Measurements from ENCODE around the gene RBM20. TPM values are rescaled to one million over a fixed set of nuclear protein-coding genes. Genes with fewer than 3 reads are reported as not detected.
"Not testable (repeated sequence)": the region's sequence is repeated elsewhere in the genome, so short reads cannot be mapped to it uniquely, and the experiment has no call there.

Gene RBM20
- total RNA-seq, 1 donor from 2014 or later: 4.6 TPM

DNA sequence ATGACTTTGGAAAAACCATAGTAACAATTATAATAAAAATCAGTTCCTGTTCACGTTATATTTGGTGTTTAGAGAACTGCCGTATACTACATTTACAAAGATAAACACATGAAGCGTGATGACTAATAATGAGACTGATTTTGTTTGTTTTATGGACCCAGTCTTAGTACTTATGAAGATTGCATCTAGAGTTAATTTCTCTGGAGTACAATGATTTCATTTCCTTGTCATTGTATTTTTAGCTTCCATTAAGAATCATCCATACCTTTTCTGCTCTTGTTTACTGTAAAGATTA is 2.9 kb downstream of the RBM20 start:
- DNase-seq (ENCODE audit: low spot score): no peak

DNA sequence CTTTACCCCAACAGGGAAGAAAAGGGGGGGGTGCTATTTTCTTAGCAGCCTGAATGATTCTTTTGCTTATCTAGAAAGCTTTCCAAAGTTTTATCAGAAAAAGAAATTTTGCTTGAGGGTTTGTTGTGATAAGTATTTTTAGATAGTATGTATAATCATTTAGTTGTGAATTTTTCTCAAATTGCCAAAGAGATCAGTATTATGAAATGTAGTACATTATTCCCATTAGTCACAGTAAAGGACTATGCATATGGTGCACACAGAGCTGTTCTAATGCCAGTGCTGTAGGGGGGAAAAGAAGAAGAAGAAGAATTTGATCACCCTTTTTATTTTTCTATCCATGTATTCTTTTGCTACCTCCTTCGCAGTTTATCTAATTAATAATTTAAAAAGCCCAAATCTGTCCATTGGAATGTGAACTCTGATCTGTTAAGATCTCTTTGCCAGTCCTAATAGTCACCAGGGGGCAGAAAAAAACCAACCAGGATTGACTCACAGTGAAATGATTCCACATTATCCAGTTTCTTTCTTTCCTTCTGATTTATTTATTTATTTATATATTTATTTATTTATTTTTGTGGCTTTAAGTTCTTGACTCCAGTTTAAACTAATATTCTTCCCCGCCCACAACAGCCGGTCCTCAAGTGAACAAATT is 4.7 kb downstream of the RBM20 start:
- no peak for DNase-seq (ENCODE audit: low spot score)

DNA sequence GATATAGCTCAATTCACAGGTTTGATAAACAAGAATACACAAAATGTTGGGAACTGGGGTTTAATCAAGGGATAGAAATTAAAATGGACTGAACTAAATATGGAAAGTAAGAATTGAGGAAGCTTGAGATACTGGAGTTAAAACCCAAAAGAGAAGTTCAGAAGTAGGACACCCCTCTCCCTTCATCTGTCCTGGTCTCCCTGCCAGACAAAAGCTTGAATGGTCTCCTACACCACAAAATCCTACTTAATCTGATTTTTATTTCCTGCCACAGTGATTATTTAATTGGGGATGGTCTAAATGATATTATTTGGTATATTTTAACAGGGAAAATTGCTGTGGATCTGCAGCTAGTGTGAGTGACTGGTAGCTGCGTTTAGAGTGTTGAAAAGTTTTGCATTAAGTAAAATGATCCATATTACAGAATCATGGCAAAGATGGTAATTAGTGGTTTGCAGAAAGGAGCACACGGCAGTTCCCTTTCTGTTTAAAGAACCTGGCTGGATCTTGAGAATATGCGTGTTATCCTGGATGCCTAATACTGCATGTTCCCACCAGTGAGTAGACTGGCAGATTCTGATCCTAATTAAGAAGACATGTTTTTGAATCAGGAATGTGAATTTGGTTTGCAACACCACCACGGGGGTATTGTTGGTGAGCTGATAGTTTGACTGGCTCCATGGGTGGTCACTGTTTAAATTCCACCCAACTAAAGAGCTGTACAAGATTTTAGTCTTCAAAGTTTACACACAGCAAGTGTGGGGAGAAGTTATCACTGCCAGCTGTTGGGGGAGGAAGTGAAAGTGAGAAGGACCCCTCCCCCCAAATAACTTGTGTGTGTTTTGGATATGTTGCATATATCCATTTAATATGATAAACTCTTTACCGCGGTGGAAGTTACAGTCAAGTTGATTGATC is 5.5 kb downstream of the RBM20 start:
- DNase-seq (ENCODE audit: low spot score): no peak

DNA sequence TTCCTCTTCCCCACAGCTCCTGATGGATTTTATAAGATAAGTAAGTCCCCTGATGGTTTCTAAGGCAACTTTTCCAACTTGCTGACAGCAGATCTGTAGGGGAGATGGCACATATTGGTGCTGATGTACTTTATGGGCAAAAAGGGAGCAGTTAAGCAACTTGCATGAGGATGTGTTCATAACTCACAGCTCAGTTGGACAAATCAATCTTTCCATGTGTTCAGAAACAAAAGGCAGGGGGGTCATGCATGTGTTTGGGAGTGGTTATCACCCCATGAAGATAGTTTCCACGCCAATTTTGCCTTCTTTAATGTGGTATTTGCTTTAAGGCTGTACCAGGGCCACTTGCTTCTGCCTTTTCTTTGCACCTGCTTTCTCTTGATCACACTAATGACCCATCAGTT is 6.1 kb downstream of the RBM20 start:
- no peak for DNase-seq (ENCODE audit: low spot score)

DNA sequence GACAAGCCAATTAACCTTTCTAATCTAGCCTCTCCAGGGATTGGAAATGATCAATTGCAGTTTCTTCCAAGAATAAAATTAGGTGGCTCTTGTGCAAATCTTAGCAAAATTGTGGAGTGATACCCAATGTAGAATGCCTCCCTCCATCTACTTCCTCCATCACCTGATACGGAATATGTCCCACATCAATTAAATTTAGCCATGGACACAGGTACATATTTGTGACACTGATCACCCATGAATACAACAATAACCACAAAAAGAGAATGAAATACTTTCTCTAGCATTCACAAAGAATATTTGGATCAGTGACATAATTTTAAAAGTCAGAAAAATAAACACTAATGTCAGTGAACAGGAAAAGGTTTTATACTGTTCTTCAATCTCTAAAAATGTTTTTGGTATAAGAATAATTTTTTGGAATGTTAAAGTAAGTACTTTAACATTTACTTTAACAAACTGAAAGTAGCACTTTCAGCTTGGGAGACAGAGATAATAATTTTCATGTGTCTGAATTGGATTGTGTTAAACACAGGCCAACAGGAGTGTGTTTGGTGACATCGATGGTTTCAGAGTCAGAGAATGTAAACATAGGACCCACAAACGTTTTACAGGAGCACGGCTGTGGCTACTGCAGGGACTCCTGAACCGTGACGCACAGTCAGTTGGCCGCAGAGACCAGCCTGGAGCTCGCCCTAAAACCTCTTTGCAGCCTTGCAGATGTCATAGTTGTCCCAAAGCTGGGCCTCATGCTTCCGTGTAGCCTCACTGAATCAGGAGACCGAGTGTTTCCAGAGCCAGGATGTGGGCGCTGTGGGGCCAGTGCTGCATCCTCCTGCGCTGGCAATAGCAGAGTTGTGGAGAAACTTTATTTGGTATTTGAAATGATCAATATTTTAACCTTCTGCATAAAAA is 7.2 kb downstream of the RBM20 start:
- DNase-seq (ENCODE audit: low spot score): no peak

DNA sequence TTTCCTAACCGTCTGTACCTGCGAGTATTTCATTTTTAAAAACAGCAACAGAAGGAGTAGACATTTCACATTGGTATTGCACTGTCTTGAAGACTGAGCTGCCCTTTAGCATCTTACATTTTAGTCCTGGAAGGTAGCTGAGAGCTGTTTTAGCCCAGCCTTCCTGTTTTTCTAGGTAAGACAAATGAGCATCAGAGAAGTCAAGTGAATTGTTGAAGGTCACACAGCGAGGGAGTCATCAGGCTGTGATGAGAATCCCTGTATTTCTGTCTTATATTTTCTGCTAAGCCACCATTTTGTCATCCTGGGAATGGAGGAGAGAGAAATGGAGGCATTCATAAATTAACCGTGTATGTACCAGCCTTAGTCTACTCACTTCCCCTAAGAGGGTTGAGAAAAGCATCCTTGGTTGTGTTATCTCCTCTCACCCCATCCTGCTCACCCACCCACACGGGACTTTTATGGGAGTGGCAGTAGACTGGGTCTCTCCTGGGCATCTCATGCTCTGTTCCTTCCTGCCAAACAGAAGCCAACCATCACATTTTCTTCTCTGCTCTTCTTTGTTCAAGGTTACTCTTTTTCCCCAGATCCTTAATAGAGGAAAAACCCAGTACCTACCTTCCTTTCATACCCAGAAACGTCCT is 8.5 kb downstream of the RBM20 start:
- DNase-seq (ENCODE audit: low spot score): no peak

DNA sequence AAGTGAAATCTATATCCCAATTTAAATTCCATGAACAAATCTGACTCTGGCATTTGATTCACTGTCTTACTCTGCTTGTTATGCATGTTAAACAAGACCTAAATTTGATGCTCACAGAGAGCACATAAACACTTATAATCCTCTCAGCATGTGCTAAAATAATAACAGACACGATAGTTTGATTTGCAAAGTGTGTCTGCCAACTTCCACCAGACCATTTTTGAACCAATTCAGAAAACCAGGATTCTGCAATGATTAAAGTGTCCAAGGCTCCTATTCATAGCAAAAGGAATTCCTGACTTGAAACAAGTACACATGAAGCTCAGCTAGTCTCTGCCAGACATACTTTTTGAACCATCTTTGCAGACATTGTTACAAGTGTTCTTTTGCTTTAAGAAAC is 11.2 kb downstream of the RBM20 start:
- no peak for DNase-seq (ENCODE audit: low spot score)

DNA sequence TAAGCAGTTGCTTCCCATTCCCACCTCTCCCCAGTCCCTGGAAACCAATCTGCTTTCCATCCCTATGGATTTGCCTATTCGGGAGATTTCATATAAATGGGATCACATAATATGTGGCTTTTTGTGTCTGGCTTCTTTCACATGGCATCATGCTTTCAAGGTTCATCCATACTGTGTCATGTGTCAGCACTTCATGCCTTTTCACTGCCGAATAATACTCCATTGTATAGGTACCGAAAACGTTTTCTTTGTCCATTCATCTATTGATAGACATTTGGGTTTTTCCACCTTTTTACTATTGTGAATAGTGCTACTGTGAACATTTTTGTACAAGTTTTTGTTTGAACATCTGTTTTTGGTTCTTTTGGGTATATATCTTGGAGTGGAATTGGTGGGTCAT is 12.5 kb downstream of the RBM20 start:
- DNase-seq (ENCODE audit: low spot score): no peak

DNA sequence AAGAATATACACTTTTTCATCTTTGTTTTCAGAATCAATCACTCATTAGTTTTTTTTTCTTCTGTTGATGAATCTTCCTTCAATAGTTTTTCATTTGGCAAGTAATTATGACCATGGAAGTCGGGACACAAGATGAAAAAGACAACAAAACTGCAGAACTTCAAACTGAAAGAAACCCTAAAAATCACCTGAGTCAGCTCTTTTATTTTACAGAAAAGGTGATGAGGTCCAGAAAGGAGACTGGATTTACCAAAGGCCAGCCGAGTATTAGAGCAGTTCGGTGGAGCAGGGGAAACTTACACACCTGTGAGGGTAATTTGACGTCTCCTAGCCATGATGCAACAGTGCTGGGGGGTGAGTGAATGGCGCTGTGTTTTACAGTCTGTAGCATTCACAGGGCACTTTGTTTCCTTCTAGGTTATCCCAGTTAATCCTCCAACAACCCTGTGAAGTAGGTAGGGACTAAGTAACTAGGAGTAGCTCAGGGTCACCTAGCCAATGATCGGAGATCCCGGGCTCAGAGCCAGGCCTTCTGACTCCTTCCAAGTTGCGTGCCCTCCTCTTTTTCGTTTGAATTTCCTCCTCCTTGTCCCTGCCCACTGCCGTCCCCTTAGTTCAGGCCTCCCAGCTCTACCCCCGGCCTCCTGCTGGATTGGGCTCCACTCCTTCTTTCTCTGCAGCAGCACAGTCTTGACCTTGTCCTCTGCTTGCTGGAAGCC is 14.0 kb downstream of the RBM20 start:
- DNase-seq (ENCODE audit: low spot score): no peak

DNA sequence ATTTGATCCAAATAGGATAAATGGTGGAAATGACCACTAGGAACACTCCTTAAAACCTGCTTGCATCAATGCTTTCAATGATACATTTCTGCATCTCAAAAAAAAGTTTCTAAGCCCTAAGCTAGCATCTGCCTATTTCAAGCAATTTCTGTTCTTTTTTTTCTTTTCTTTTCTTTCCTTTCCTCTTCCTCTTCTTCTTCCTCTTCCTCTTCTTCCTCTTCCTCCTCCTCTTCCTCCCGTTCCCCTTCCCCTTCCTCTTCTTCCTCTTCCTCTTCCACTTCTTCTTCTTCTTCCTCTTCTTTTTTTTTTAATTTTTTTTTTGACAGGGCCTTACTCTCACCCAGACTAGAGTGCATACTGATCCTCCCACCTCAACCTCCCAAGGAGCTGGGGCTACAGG is 15.4 kb downstream of the RBM20 start:
- no peak for DNase-seq (ENCODE audit: low spot score)

DNA sequence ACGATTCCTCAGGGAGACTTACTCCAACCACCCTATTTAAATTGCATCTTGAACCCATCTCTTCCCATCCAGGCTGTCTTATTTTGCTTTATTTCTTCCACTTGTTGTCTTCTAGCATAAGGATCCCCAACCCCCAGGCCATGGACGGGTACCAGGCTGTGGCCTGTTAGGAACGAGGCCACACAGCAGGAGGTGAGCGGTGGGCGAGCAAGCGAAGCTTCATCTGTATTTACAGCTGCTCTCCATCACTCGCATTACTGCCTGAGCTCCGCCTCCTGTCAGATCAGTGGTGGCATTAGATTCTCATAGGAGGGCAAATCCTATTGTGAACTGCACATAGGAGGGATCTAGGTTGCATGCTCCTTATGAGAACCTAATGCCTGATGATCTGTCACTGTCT is 16.2 kb downstream of the RBM20 start:
- DNase-seq (ENCODE audit: low spot score): not testable (repeated sequence)

DNA sequence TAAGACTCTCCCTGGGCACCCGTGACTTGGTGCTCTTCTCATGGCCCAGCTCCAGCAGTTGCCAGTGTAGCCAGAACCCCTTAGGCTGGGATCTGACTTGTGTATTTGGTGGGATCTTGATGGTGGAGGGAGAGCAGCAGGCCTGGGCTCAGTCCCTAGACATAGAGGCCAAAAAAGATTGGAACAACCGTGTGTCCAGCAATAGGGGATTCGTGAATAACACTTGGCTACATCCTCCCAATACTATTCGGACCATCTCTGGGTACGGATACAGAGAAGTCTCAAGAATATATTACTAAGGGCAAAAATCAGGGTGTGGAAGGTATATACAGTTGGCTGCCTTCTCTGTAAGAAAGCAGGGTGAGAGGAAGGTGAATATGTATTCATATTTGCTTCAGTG is 17.2 kb downstream of the RBM20 start:
- DNase-seq (ENCODE audit: low spot score): no peak

DNA sequence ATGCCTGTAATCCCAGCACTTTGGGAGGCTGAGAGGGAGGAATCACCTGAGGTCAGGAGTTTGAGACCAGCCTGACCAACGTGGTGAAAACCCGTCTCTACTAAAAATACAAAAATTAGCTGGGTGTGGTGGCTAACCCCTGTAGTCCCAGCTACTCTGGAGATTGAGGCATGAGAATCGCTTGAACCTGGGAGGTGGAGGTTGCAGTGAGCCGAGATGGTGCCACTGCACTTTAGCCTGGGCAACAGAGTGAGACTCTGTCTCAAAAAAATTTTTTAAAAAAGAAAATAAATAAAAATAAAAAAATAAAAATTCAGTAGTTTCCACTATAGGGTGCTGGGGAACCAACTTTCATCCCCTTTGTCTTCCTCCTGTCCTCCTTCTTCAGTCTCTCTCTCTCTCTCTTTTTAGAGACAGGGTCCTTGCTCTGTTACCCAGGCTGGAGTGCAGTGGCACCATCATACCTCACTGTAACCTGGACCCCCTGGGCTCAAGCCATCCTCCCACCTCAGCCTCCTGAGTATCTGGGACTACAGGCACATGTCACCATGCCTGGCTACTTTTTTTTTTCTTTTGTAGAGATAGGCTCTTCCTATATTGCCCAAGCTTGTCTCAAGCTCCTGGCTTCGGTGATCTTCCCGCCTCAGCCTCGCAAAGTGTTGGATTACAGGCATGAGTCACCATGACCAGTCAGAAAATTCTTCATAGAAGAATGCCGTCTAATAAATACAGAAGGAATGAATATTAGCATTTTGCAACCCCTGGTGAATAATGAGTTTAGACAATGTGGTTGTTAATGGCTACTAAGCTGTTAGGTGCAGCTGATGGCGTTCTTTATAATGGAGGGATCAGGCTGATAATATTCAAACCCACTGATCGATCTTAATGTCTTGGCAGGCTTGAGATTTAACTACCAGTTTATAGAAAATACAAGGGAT is 20.6 kb downstream of the RBM20 start:
- DNase-seq (ENCODE audit: low spot score): no peak

DNA sequence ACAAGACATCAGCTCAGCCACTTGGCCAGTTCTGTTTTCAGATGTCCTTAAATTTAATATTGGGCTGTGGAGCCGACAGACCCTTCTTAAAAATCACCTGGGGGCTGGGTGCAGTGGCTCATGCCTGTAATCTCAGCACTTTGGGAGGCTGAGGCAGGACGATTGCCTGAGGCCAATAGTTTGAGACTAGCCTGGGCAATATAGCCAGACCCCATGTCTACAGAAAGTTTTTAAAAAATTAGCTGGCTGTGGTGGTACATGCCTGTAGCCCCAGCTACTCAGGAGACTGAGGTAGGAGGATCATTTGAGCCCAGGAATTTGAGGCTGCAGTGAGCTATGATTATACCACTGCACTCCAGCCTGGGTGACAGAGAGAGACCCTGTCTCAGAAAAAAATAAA is 22.1 kb downstream of the RBM20 start:
- DNase-seq (ENCODE audit: low spot score): not testable (repeated sequence)

DNA sequence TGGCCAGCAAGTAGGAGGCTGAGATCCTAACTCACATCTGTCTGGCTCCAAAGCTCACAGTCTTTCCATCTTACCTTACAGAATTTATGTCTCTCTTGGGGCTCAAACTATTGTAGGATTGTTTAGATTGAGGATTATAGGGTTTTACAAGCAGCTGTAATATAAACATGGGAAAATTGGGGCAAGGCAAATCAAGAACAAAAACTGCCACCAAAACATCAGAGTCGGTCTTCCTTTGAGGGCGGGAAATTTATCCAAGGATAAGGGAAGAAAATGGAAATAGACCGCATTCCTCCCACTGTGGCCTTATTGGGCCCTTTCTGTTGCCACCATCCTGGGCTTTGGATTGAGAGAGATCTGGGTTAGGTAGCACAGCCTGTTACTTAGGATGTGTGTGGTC is 22.5 kb downstream of the RBM20 start:
- no peak for DNase-seq (ENCODE audit: low spot score)

DNA sequence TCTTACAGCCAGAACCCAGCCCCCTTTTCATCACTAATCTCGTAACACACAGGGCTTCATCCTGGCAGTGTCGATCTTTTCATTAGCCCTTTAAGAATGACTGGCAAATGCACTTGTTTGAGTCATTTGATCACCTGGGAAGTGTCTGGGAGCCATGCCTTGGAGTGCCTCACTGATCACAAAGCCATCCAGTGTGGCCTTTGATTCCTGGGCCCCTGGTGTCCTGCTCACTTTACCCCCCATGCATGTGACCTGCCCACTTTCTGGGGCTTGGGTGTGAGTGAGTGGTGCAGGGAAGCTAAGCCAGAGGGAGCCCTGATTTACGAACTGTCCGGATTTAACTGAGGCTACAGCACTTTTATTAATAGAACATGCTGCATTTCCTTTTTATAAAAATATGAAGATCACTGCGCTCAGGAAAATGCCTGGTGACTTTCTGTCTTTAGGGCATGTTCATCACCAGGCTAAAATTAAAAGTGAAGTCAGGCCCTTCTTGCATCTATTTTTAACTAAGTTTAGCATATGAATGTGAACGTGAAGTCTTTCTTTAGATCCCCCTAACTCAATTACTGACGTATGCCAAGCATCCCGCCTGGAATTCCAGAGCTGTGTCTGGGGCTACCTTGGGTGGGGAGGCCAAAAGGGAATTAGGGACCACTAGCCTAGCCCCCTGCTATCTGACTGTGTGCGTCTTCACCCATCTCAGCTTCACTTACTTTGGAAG is 23.6 kb downstream of the RBM20 start:
- no peak for DNase-seq (ENCODE audit: low spot score)

DNA sequence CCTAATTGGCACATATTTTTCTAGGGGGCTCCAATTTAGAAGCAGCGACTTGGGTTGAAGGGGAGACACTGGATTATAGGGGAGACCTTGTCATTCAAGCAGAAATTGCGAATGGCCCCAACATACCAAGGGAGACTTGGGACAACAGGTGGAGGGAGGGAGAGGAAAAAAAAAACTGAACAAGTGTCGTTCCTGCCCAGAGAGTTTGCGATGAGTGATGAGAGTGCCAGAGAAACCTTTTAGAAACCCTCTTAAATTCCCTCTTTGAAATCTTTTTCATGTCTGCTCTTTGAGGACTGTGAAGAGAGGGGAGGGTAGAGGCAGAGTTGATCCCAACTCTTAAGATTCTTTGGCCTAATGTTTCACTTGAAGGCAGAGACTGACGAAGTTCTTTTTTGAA is 24.3 kb downstream of the RBM20 start:
- DNase-seq (ENCODE audit: low spot score): no peak

DNA sequence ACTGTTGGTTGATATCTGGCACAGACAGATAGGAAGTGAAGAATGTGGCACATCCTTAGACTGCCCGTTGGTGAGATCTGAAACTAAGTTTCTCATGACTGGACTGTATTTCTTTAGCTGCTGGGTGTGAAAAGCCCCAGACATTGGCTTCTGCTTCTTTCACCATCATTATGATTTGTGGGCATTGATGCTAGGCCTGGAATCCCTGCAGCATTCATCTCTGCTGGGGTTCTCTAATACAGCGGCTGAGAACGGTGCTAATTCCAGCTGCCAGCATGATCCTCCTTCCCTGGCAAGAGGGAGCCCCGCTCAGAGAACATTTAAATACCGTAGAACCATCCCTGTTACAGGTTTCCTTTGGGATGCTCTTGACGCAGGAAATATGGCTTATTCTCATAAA is 26.2 kb downstream of the RBM20 start:
- no peak for DNase-seq (ENCODE audit: low spot score)
